ENCODE data around the gene RPN1.
"Not testable (repeated sequence)": the region's sequence is repeated elsewhere in the genome, so short reads cannot be mapped to it uniquely, and the experiment has no call there.

The RPN1 gene

DNA sequence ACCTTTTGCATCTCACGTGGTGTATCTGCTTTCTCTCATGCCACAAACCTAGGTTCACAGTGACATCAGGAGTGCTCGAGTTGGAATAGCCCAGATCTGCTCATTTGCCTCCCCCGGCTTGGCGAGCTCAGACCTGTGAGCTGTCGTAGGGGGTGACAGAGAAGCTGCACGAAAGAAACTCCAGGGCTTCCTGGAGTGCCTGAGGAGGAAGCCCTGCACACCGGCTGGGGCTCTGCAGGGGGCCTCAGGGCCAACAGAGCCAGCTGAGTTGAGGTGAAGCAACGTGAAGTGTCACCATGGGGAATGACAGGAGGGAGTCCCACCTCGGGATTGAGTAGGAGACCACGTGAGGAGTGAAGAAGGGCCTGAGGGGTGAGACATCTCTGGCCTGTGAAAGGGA, 62.5 kb downstream of the RPN1 start:
- Histone ChIP-seq H3K4me1 (ENCODE audit: insufficient read depth, low read length) (no peaks in the 10 kb centered on the region), H4K20me1 (ENCODE audit: insufficient read depth, low read length) (no peaks in the 10 kb centered on the region), H3K27me3 (ENCODE audit: insufficient read depth, low read length, poor library complexity) (no peaks in the 10 kb centered on the region), H3K9me3 (ENCODE audit: insufficient read depth, low read length, severe bottlenecking) (no peaks in the 10 kb centered on the region), H3K27ac (ENCODE audit: low read length) (no peak overlapping the region), H3K79me2 (ENCODE audit: insufficient read depth, low read length) (no peaks in the 10 kb centered on the region), H2AFZ (ENCODE audit: low read depth, low read length) (no peak overlapping the region), H3K4me3 (ENCODE audit: low read depth in 1 of 2, low read length in 2 of 2) (no peak overlapping the region), H3K36me3 (ENCODE audit: insufficient read depth, low read length) (no peaks in the 10 kb centered on the region), H3K4me2 (ENCODE audit: insufficient read depth, low read length) (no peak overlapping the region), H3K9ac (ENCODE audit: low read depth, low read length) (no peak overlapping the region)
- TF ChIP-seq EZH2 (IDR thresholded peaks at IDR 0.05; ENCODE audit: borderline replicate concordance, low read depth, low read length, severe bottlenecking) (no peak), CTCF (IDR thresholded peaks at IDR 0.05; ENCODE audit: borderline replicate concordance, extremely low read depth, low read length, poor library complexity, severe bottlenecking) (no peak)
- no peak for DNase-seq
- ATAC-seq (ENCODE audit: insufficient read depth, low read depth), result no peak

DNA sequence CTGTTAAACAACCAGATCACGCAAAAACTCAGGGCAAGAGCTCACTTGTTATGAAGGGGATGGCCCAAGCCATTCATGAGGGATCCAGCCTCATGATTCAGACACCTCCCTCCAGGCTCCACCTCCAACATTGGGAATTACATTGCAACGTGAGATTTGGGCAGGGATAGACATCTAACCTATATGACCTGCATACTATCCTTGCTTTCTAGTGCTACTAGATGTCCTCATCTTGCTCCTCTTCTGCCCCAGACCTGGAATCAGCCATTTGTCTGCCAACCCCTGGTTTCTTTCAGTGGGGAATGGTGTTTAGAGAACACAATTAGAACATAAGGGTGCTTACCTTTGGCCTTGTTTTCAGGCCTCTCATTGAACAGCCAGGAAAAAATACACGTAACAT, 63.2 kb downstream of the RPN1 start:
- H3K79me2 ChIP-seq (ENCODE audit: insufficient read depth, low read length), result no peaks in the 10 kb centered on the region
- no peak overlapping the region for H2AFZ ChIP-seq (ENCODE audit: low read depth, low read length)
- H3K9ac ChIP-seq (ENCODE audit: low read depth, low read length), result no peak overlapping the region
- no peaks in the 10 kb centered on the region for H3K36me3 ChIP-seq (ENCODE audit: insufficient read depth, low read length)
- H3K4me2 ChIP-seq (ENCODE audit: insufficient read depth, low read length), result no peak overlapping the region
- no peak for ATAC-seq (ENCODE audit: insufficient read depth, low read depth)
- no peak for TF ChIP-seq EZH2 (IDR thresholded peaks at IDR 0.05; ENCODE audit: borderline replicate concordance, low read depth, low read length, severe bottlenecking)
- TF ChIP-seq CTCF (IDR thresholded peaks at IDR 0.05; ENCODE audit: borderline replicate concordance, extremely low read depth, low read length, poor library complexity, severe bottlenecking), result no peak
- no peak overlapping the region for H3K4me3 ChIP-seq (ENCODE audit: low read depth in 1 of 2, low read length in 2 of 2)
- H3K27ac ChIP-seq (ENCODE audit: low read length), result no peak overlapping the region
- H3K27me3 ChIP-seq (ENCODE audit: insufficient read depth, low read length, poor library complexity), result no peaks in the 10 kb centered on the region
- H3K4me1 ChIP-seq (ENCODE audit: insufficient read depth, low read length), result no peaks in the 10 kb centered on the region
- H4K20me1 ChIP-seq (ENCODE audit: insufficient read depth, low read length), result no peaks in the 10 kb centered on the region
- H3K9me3 ChIP-seq (ENCODE audit: insufficient read depth, low read length, severe bottlenecking), result no peaks in the 10 kb centered on the region
- DNase-seq, result no peak

- not testable (repeated sequence) for H3K4me3 ChIP-seq (ENCODE audit: low read depth in 1 of 2, low read length in 2 of 2); ATAC-seq (ENCODE audit: insufficient read depth, low read depth)
Measured at GRCh38 chr3:128586932-128587331, 63.7 kb downstream of the RPN1 start.

GRCh38 chr3:128586391-128586790, 64.2 kb downstream of the RPN1 start:
- not testable (repeated sequence) for H4K20me1 ChIP-seq (ENCODE audit: insufficient read depth, low read length); DNase-seq; H3K9me3 ChIP-seq (ENCODE audit: insufficient read depth, low read length, severe bottlenecking); ATAC-seq (ENCODE audit: insufficient read depth, low read depth); H3K4me2 ChIP-seq (ENCODE audit: insufficient read depth, low read length); H3K27ac ChIP-seq (ENCODE audit: low read length); H3K36me3 ChIP-seq (ENCODE audit: insufficient read depth, low read length); H2AFZ ChIP-seq (ENCODE audit: low read depth, low read length); H3K79me2 ChIP-seq (ENCODE audit: insufficient read depth, low read length); H3K4me1 ChIP-seq (ENCODE audit: insufficient read depth, low read length); H3K4me3 ChIP-seq (ENCODE audit: low read depth in 1 of 2, low read length in 2 of 2); H3K27me3 ChIP-seq (ENCODE audit: insufficient read depth, low read length, poor library complexity); H3K9ac ChIP-seq (ENCODE audit: low read depth, low read length)

More at GRCh38 chr3:128586932-128587331, 63.7 kb downstream of the RPN1 start:
- H3K4me2 ChIP-seq (ENCODE audit: insufficient read depth, low read length); H3K4me1 ChIP-seq (ENCODE audit: insufficient read depth, low read length); H3K27me3 ChIP-seq (ENCODE audit: insufficient read depth, low read length, poor library complexity); H3K9ac ChIP-seq (ENCODE audit: low read depth, low read length); H3K79me2 ChIP-seq (ENCODE audit: insufficient read depth, low read length); H3K36me3 ChIP-seq (ENCODE audit: insufficient read depth, low read length); H3K9me3 ChIP-seq (ENCODE audit: insufficient read depth, low read length, severe bottlenecking); H2AFZ ChIP-seq (ENCODE audit: low read depth, low read length); H4K20me1 ChIP-seq (ENCODE audit: insufficient read depth, low read length); DNase-seq; H3K27ac ChIP-seq (ENCODE audit: low read length): not testable (repeated sequence)

Measured in DND-41 (cell line).